LNCaP clone FGC (cell line): Measurements from ENCODE around the gene STK32A.

ENCODE experiments used
- DNase-seq: peaks from one replicate; pipeline ENCODE4 v3.0.0-alpha.2; 2011; ENCODE audit warnings: low read depth
- H3K4me3 ChIP-seq: 2 replicates; pipeline ENCODE4 v1.5.1; 2011; ENCODE audit warnings: mild to moderate bottlenecking, low read depth, low read length, control low read depth
- TF ChIP-seq, protein P1 (sequence below): IDR thresholded peaks from 2 replicates; pipeline ENCODE4 v1.5.1; 2012; ENCODE audit warnings: mild to moderate bottlenecking; ENCODE audit not compliant: control insufficient read depth, insufficient read depth; ENCODE audit errors: extremely low read depth

Gene STK32A

DNA sequence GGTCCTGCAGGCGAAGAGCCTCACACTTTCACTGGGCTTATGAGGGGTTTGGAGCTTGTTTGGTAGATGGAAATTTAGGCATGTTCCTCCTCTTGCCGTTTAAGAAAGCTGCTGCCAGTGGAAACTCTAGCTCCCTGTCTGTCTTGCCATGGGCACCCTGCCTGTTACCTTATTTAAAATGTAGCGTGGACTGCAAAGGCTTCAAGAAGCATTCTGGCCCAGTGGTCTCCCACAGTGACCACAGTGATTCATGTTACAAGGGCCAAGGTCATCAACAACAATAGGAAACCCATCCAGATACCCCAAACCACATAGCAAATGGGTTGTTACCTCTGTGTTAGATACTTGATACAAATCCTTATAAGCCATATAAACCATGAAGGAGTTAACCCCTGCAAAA is 178.4 kb downstream of the STK32A start:
- TF ChIP-seq, protein P1, sequence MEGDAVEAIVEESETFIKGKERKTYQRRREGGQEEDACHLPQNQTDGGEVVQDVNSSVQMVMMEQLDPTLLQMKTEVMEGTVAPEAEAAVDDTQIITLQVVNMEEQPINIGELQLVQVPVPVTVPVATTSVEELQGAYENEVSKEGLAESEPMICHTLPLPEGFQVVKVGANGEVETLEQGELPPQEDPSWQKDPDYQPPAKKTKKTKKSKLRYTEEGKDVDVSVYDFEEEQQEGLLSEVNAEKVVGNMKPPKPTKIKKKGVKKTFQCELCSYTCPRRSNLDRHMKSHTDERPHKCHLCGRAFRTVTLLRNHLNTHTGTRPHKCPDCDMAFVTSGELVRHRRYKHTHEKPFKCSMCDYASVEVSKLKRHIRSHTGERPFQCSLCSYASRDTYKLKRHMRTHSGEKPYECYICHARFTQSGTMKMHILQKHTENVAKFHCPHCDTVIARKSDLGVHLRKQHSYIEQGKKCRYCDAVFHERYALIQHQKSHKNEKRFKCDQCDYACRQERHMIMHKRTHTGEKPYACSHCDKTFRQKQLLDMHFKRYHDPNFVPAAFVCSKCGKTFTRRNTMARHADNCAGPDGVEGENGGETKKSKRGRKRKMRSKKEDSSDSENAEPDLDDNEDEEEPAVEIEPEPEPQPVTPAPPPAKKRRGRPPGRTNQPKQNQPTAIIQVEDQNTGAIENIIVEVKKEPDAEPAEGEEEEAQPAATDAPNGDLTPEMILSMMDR: no peak
- no peak overlapping the region for H3K4me3 ChIP-seq
- no peak for DNase-seq

DNA sequence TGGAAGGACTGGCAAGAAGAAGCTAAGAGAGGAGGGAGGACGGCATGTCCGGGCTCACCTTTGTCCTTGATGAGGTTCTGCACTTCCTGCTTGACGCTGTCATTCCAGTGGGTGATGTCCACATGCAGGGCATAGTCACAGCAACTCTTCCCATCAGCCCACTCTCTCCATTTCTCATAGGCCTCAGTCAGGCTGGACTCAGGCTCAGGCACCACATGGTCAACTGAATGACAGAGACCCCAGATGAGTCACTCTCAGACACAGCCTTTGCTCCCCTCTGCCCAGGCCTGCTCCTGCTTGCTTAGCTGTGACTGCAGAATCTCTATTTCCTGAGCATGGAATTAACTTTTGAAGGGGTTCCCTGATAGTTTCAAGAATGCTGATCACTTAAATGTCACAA is 180.8 kb downstream of the STK32A start:
- H3K4me3 ChIP-seq: no peak overlapping the region
- DNase-seq: no peak
- TF ChIP-seq, protein P1: no peak

DNA sequence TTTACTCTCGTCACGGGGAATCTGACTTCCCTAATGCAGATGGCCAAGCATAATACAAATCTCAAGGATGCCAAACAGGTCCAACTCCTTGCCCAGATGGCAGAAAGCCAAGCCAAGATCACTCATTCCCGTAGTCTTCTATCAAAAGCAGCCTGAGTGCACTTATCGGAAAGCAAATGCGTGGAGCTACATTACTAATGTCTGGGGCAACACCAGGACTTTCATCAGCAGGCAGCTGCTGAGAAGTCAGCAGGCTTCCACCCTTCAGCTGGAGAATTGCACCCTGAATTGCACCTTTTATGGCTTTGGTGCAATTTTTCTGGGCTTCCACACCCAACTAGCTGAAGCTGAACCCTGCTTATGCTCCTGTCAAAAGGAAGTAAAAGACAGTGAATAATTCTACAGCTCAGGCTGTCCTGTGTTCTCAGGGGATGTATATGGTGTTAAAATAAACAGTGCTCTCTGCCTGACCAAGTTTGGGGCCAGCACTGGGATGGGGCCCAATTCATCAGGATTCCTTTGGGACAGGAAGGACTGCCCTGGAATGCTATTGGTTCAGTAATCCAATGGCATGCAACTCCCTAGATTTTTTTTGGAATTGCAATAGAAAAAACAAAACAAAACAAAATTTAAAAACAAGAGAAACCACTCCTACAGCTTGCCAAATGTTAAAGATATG is 182.4 kb downstream of the STK32A start:
- TF ChIP-seq, protein P1: no peak
- DNase-seq: peak; percentile 50
- no peak overlapping the region for H3K4me3 ChIP-seq

DNA sequence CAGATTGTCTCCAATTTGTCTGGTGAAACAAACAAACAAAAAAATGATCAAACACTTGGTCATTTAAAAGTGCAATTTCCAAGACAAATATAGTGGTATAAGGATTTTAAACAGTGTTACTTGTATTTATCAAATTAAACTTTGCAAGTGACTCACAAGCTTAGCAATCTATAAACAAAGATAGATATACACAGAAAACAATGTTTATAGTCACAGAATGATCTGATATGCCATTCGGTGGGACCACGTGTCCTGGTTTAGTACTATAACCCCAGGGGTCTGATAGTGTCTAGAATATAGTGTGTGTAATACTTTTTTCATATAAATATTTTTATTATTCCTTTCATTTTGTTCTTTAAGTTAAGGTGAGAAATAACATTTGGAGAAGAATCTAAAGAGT is 183.8 kb downstream of the STK32A start:
- DNase-seq: no peak
- TF ChIP-seq, protein P1: no peak
- no peak overlapping the region for H3K4me3 ChIP-seq

DNA sequence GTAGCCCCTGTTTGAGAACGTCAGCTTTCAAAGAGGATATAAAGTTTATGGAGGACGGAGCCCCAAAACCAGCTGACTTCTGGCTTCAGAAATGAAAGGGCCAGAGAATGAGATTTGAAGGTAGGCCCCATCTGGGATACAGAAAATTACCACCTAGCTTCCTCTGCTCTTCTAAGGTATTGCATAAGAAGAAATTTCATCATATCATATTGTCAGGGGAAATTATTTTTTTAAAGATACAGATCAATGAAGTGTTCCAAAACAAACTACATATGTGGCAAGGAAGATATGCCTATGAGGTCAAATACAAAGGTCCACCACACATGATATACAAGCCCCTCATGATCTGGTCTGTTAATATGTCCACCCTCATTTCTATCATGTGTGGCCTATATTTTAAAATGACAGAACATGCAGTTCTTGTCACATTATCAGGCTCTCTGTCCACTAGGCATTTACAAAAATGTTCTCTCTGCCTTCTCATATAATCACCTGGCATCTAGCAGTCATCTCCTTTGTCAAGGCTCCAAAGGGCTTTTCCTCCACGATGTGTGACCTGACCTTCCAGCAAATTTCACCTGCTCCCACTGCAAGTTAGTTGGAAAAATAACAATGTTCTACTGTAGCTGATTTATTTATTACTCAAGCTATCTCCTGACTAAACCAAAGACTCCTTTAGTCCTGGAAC is 192.0 kb downstream of the STK32A start:
- TF ChIP-seq, protein P1: no peak
- no peak for DNase-seq
- no peak overlapping the region for H3K4me3 ChIP-seq

DNA sequence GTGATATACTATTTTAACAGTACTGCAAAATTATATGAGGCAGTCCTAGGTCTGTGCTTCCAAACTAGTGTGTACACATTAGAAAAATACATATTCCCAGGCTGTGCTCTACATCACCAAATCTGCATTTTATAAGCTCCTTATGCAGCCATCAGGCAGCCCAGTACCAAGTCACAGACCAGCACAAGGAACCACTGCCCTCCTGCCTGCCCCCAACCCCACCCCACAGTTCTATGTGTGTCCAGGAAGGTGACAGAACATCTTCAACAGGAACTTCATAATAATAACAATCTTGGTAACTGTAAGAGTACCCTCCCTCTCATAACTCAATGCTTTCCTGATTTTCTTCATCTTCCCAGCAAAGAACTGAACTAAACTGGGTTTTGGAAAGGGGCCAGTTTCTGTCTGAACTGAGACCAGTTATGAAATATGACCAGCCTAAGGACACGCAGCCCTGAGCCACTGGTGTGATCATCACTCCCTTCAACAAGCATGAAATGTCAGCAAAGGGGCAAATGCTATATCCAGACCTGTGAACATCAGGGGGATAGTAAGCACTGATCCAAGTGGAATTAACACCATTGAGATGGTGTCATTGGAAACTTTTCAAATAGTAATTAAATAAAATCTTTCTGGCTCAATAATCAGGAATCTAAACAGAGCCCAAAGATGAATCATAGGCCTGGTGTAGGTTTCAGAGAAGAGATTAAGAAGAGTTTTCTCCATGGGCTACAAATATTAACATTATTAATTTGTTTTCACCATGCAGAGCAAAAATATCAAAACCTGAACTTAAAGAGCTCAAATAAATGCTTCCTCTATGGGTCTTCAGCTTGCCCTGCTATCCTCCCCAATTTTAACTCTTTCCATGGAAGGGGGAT is 192.9 kb downstream of the STK32A start:
- H3K4me3 ChIP-seq: no peak overlapping the region
- DNase-seq: no peak
- TF ChIP-seq, protein P1: no peak
